Measurements from ENCODE around the gene CENPK. TPM values are rescaled to one million over a fixed set of nuclear protein-coding genes. Genes with fewer than 3 reads are reported as not detected.

Gene CENPK
- total and polyA plus RNA-seq, 9 of the 15 experiments (the other 6 are each of a cell fraction or from before 2014, with no cell fraction given): 30.8 to 134 (median 69.0) TPM

DNA sequence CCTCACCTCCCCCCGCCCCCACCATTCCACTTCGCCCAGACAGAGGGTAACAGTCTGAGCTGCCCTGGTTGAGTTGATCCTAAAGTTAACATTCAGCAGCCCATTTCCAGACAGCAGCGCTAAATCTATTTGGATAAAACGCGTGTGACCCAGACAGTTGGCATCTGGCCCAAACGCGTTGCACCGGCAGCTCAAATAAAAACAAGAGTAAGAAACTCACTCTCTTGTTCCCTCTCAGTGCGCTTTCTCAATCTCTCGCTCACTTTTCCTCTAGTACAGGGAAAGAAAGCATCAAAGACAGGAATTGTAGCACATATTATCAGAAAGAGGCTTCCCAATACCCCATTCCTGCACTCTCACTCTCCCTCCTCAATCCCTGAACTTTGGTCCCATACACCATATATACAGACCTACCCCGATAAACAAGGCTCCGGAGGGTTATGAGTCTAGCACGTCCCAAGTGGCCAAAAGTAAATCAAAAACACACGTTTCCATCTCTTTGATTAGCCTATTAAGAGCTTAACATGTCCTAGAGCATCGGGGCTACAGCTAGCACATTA, 82.6 kb downstream of the CENPK start (continued):
- TF ChIP-seq RBBP5 (IDR thresholded peaks at IDR 0.05; ENCODE audit: borderline replicate concordance, insufficient read depth, low read length, poor library complexity, severe bottlenecking): peak; percentile 11

DNA sequence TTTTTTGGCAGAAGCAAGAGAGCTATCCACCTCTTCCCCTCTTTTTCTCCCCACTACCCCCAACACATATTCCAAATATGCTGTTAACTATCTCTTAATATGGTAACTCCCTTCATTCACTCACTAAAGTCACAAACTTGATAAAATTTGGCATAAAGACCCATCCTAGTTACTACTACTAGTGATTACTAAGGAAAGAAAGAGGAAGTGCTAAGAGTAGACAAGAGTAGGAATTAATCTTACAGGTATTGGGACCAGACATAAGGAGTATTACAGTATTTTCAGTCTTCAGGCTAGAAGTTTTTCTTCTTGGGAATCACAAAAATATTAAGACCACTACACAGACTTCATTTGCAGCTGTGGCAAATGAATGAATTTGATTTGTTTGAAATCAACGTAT, 83.4 kb downstream of the CENPK start:
- ChIA-PET POLR2A (interaction anchor here (1.8 kb wide), 1 partner anchor 8 kb away, joined by 4 read pairs; no protein-coding TSS in a partner anchor), CTCF (ENCODE audit: low intra/inter-chr PET ratio) (no interaction called here)
- peak overlapping the region; percentile 89; the same call in 1 of the 3 replicates for H3K27ac ChIP-seq (ENCODE audit: extremely low read depth, low read depth, low read length)
- no peaks in the 10 kb centered on the region for H3K36me3 ChIP-seq (ENCODE audit: control insufficient read depth, insufficient read depth, low read length)
- H4K20me1 ChIP-seq (replicated peaks; ENCODE audit: control insufficient read depth, insufficient read depth, low read length): no peaks in the 10 kb centered on the region
- ATAC-seq: no peak
- no TSS peak for BruUV-seq (replicated peaks)
- in situ Hi-C loops (cut with MboI) (loop anchor here (25.0 kb wide), 2 partner anchors 517 to 842 kb away; no protein-coding TSS in a partner anchor), intact Hi-C loops (cut with micrococcal nuclease) (loop anchor here (10.0 kb wide), 1 partner anchor 215 kb away; no protein-coding TSS in a partner anchor)
- no peak for FAIRE-seq
- peak overlapping the region in 1 of 2 experiments; percentile 72; a peak in 2 of 4 replicates for H3K9ac ChIP-seq (ENCODE audit: insufficient read depth in 1 of 2, low read depth in 2 of 2, low read length in 2 of 2)
- H3K4me2 ChIP-seq (ENCODE audit: insufficient read depth, low read length): peak overlapping the region; percentile 87
- H3K27me3 ChIP-seq (ENCODE audit: control insufficient read depth in 2 of 2, insufficient read depth in 2 of 2, low read length in 2 of 2): no peaks in the 10 kb centered on the region
- no peaks in the 10 kb centered on the region for H3K9me3 ChIP-seq (replicated peaks; ENCODE audit: control insufficient read depth, insufficient read depth, low read depth, low read length)
- peak overlapping the region; percentile 50 for H3K4me3 ChIP-seq
- H3K9me1 ChIP-seq (ENCODE audit: control insufficient read depth, insufficient read depth, low read length): no peaks in the 10 kb centered on the region
- peaks cover 0 to 11% of the 10 kb centered on the region in 2 experiments; a peak in 1 of 5 replicates for H3K4me1 ChIP-seq (replicated peaks in 1 of 2; ENCODE audit: control insufficient read depth in 2 of 2, insufficient read depth in 2 of 2, low read length in 2 of 2)
- no peak for DNase-seq (ENCODE audit: extremely low read depth in 1 of 4, low spot score in 3 of 4)
- WGBS (ENCODE audit: insufficient coverage, low coverage, missing lambda C conversion rate): 18% methylated on average over 1 of the region's 1 CpG
- peak overlapping the region; percentile 85 for H2AFZ ChIP-seq (ENCODE audit: low read depth, low read length)
- H3K79me2 ChIP-seq (ENCODE audit: control insufficient read depth, insufficient read depth, low read length): peaks cover 16% of the 10 kb centered on the region; the same call in 2 of the 3 replicates
- TF ChIP-seq ETS2 (tag; IDR thresholded peaks at IDR 0.05; ENCODE audit: borderline replicate concordance, poor library complexity, severe bottlenecking): no peak
- TF ChIP-seq ZNF445 (CRISPR knock-in tag; IDR thresholded peaks at IDR 0.05; ENCODE audit: low read depth): no peak
- TF ChIP-seq ARID2 (IDR thresholded peaks at IDR 0.05): no peak
- TF ChIP-seq CLOCK (CRISPR knock-in tag; IDR thresholded peaks at IDR 0.05; ENCODE audit: borderline replicate concordance): no peak
- no peak for TF ChIP-seq ZNF133 (CRISPR knock-in tag; IDR thresholded peaks at IDR 0.05)
- no peak for TF ChIP-seq PBX2 (CRISPR knock-in tag; IDR thresholded peaks at IDR 0.05; ENCODE audit: low read depth)
- TF ChIP-seq PBX2 (tag; conservative IDR thresholded peaks at IDR 0.05; ENCODE audit: low read depth): 0 out of 2 replicates have a peak, but pooled peaks have one; percentile 26
- TF ChIP-seq SPI1 (IDR thresholded peaks at IDR 0.05; ENCODE audit: borderline replicate concordance, low read depth, low read length): peak; percentile 95
- TF ChIP-seq NCOA1 (IDR thresholded peaks at IDR 0.05; ENCODE audit: low read depth): no peak
- TF ChIP-seq, protein P1, sequence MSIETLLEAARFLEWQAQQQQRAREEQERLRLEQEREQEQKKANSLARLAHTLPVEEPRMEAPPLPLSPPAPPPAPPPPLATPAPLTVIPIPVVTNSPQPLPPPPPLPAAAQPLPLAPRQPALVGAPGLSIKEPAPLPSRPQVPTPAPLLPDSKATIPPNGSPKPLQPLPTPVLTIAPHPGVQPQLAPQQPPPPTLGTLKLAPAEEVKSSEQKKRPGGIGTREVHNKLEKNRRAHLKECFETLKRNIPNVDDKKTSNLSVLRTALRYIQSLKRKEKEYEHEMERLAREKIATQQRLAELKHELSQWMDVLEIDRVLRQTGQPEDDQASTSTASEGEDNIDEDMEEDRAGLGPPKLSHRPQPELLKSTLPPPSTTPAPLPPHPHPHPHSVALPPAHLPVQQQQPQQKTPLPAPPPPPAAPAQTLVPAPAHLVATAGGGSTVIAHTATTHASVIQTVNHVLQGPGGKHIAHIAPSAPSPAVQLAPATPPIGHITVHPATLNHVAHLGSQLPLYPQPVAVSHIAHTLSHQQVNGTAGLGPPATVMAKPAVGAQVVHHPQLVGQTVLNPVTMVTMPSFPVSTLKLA (conservative IDR thresholded peaks at IDR 0.05): 0 out of 4 replicates have a peak, but pooled peaks of 1 of the 2 experiments have one; percentile 22

Data from K562 (cell line).